DND-41 (cell line): ENCODE results near the gene WDR86.

ENCODE experiments used
- ATAC-seq: fragments of 200-7000 bp; cut with Tn5 transposase; 3 replicates; pipeline ENCODE4 v1.9.1; 2021; ENCODE audit warnings: low read depth; ENCODE audit not compliant: insufficient read depth
- DNase-seq: peaks from one replicate; pipeline ENCODE4 v3.0.0-alpha.2; 2020
- H2AFZ ChIP-seq: 2 replicates; pipeline ENCODE4 v1.6.0; 2012; ENCODE audit warnings: low read depth, low read length
- H3K27ac ChIP-seq: 2 replicates; pipeline ENCODE4 v1.5.1; 2012; ENCODE audit warnings: low read length, inconsistent platforms
- H3K27me3 ChIP-seq: fragments of 200-600 bp; sonication (generic); 2 replicates; pipeline ENCODE4 v1.6.0; 2012; ENCODE audit warnings: low read length, mild to moderate bottlenecking, inconsistent platforms; ENCODE audit not compliant: insufficient read depth, poor library complexity
- H3K36me3 ChIP-seq: 2 replicates; pipeline ENCODE4 v1.5.1; 2012; ENCODE audit warnings: low read length, inconsistent platforms; ENCODE audit not compliant: insufficient read depth
- H3K4me1 ChIP-seq: 2 replicates; pipeline ENCODE4 v1.5.1; 2012; ENCODE audit warnings: mild to moderate bottlenecking, low read length; ENCODE audit not compliant: insufficient read depth
- H3K4me2 ChIP-seq: 2 replicates; pipeline ENCODE4 v1.6.0; 2012; ENCODE audit warnings: mild to moderate bottlenecking, moderate library complexity, low read length, inconsistent platforms; ENCODE audit not compliant: insufficient read depth
- H3K4me3 ChIP-seq, 2 experiments: fragments of 200-600 bp in 1 of 2; shearing (Covaris generic) in 1 of 2; 2 replicates each; pipeline ENCODE4 v1.5.1; 2012 to 2016; ENCODE audit warnings: inconsistent platforms in 2 of 2, low read length in 2 of 2, mild to moderate bottlenecking in 2 of 2, low read depth in 1 of 2, moderate library complexity in 1 of 2
- H3K79me2 ChIP-seq: 2 replicates; pipeline ENCODE4 v1.6.0; 2012; ENCODE audit warnings: low read length, inconsistent platforms; ENCODE audit not compliant: insufficient read depth
- H3K9ac ChIP-seq: 2 replicates; pipeline ENCODE4 v1.6.0; 2012; ENCODE audit warnings: low read depth, mild to moderate bottlenecking, inconsistent platforms, low read length, moderate library complexity
- H3K9me3 ChIP-seq: 2 replicates; pipeline ENCODE4 v1.5.1; 2012; ENCODE audit warnings: low read length, moderate library complexity, mild to moderate bottlenecking, inconsistent platforms; ENCODE audit not compliant: insufficient read depth, severe bottlenecking
- H4K20me1 ChIP-seq: 2 replicates; pipeline ENCODE4 v1.6.0; 2012; ENCODE audit warnings: low read length; ENCODE audit not compliant: insufficient read depth
- EZH2 ChIP-seq: IDR thresholded peaks from 3 replicates; pipeline ENCODE4 v1.6.1; 2012; ENCODE audit warnings: borderline replicate concordance, low read depth, mild to moderate bottlenecking, moderate library complexity, low read length, inconsistent platforms; ENCODE audit not compliant: severe bottlenecking
- TF ChIP-seq, protein P1 (sequence below): IDR thresholded peaks from 2 replicates; pipeline ENCODE4 v1.5.1; 2012; ENCODE audit warnings: borderline replicate concordance, low read length, moderate library complexity, mild to moderate bottlenecking; ENCODE audit not compliant: poor library complexity, severe bottlenecking; ENCODE audit errors: extremely low read depth

Gene WDR86

GRCh38 chr7:151368136-151368571 is 41.7 kb downstream of the WDR86 start:
- H3K4me3 ChIP-seq: no peak overlapping the region
- TF ChIP-seq EZH2: no peak
- TF ChIP-seq, protein P1, sequence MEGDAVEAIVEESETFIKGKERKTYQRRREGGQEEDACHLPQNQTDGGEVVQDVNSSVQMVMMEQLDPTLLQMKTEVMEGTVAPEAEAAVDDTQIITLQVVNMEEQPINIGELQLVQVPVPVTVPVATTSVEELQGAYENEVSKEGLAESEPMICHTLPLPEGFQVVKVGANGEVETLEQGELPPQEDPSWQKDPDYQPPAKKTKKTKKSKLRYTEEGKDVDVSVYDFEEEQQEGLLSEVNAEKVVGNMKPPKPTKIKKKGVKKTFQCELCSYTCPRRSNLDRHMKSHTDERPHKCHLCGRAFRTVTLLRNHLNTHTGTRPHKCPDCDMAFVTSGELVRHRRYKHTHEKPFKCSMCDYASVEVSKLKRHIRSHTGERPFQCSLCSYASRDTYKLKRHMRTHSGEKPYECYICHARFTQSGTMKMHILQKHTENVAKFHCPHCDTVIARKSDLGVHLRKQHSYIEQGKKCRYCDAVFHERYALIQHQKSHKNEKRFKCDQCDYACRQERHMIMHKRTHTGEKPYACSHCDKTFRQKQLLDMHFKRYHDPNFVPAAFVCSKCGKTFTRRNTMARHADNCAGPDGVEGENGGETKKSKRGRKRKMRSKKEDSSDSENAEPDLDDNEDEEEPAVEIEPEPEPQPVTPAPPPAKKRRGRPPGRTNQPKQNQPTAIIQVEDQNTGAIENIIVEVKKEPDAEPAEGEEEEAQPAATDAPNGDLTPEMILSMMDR: peak; percentile 95

DNA sequence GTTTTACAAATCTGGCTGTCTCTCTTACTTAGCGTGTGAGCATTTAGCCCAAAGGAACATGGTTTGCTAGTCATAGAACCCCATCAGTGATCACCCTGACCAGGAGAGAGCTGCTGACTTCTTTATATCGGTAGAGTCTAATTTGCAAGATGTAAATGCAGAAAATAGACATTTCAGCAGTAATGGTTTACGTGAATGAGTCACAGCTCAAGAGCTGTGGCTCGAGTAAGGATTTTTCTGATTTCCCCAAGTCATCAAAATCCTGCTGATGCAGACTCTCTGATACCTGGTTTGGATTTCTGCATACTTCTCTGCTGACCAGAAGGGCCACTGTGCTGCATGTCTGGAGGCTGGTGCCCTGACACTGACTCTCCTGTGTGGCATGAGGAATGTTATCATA is 42.6 kb downstream of the WDR86 start:
- Histone ChIP-seq H3K36me3 (peaks cover 47% of the 10 kb centered on the region), H4K20me1 (no peaks in the 10 kb centered on the region), H3K4me3 (no peak overlapping the region), H3K27me3 (no peaks in the 10 kb centered on the region), H3K4me2 (no peak overlapping the region), H3K79me2 (no peaks in the 10 kb centered on the region), H3K9me3 (no peaks in the 10 kb centered on the region), H3K4me1 (peaks cover 11% of the 10 kb centered on the region), H2AFZ (no peak overlapping the region), H3K27ac (peak overlapping the region; percentile 14), H3K9ac (no peak overlapping the region)
- DNase-seq: no peak
- no peak for TF ChIP-seq EZH2
- TF ChIP-seq, protein P1: no peak
- no peak for ATAC-seq

More at GRCh38 chr7:151368136-151368571, 41.7 kb downstream of the WDR86 start:
- DNase-seq (peak; percentile 76), ATAC-seq (peak; percentile 97)
- Histone ChIP-seq H3K9ac (no peak overlapping the region), H3K36me3 (peaks cover 41% of the 10 kb centered on the region), H2AFZ (no peak overlapping the region), H3K9me3 (no peaks in the 10 kb centered on the region), H3K79me2 (no peaks in the 10 kb centered on the region), H4K20me1 (no peaks in the 10 kb centered on the region), H3K27me3 (no peaks in the 10 kb centered on the region), H3K27ac (peak overlapping the region; percentile 19), H3K4me2 (no peak overlapping the region), H3K4me1 (peaks cover 11% of the 10 kb centered on the region)

DNA sequence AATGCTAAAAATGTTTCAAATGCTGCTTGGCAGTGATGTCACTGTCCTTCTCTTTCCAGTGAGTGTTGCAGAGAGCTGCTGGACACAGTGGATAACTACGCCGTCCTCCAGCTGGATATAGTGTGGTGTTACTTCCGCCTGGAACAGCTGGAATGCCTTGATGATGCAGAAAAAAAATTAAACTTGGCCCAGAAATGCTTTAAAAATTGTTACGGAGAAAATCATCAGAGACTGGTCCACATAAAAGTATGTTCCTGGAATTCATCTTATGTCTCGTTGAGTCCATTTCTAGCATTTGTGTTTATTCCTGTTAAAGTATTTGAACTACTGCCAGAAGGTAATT is 43.0 kb downstream of the WDR86 start:
- no peak overlapping the region for H2AFZ ChIP-seq
- no peak for TF ChIP-seq EZH2
- TF ChIP-seq, protein P1: no peak
- no peaks in the 10 kb centered on the region for H3K9me3 ChIP-seq
- H3K27me3 ChIP-seq: no peaks in the 10 kb centered on the region
- H3K27ac ChIP-seq: no peak overlapping the region
- H3K36me3 ChIP-seq: peaks cover 47% of the 10 kb centered on the region
- H3K9ac ChIP-seq: no peak overlapping the region
- H4K20me1 ChIP-seq: no peaks in the 10 kb centered on the region
- H3K4me2 ChIP-seq: no peak overlapping the region
- no peak for DNase-seq
- no peak for ATAC-seq
- peaks cover 11% of the 10 kb centered on the region for H3K4me1 ChIP-seq
- no peaks in the 10 kb centered on the region for H3K79me2 ChIP-seq
- H3K4me3 ChIP-seq: no peak overlapping the region
